ENCODE data around the gene MAGI3.

DNA sequence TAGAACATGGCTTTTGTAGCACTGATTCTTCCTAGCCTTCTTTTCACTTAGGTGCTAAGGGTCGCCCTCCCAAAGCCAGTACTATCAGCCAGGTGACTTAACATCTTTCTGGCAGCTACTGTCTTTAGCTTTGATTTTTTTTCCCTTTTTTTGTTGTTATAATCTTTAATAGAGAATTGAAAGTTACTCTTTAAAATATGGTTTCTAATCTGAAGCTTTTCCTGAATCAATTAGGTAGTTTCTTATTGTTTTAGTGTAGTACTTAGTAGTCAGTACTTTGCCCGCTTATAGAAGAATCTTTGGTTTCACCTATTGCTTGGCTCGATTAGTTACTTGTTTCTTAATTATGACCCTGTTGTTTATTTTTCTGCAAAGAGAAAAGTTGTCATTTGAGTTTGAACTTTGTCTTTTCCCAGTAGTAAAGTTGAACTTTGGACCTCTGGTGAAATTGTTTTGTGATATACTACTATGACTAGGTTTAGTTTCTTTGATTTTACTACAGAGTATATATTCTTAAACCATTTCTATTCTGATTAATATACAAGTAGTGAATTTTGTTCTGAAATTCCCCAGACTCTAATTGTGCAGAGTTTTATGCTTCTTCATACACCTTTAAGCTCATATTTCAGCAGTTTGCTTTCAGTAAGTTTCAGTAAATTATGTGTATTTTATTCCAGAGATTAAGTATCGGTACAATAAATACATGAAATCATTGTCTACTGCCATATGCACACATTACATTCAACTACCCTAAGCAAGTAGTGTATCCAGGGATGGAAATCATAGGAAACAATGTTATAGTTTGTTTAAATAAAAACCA is 3.9 kb downstream of the MAGI3 start:
- no peak for TF ChIP-seq GATA2 (IDR thresholded peaks at IDR 0.05; ENCODE audit: low read depth, low read length)
- no peak for TF ChIP-seq GATA3 (IDR thresholded peaks at IDR 0.05; ENCODE audit: low read depth, low read length)
